HTR-8/SVneo (cell line): Measurements from ENCODE around the gene MTHFR.
A peak's percentile ranks its signal among the peaks of the same experiment; 100 is the strongest.

ENCODE experiments used
- DNase-seq: peaks from one replicate; pipeline ENCODE4 v3.0.0; 2011; ENCODE audit warnings: low spot score, mixed read lengths; ENCODE audit not compliant: insufficient read length
- FAIRE-seq: peaks from 2 replicates; lab custom pipeline; 2011; peaks lifted over from hg19 to GRCh38; lab: Jason Lieb, UNC

MTHFR gene

GRCh38 chr1:11805422-11806306 lies at the start of gene MTHFR, which contains the start of gene CLCN6:
Gene MTHFR, minus strand, starts transcription at chr1:11805964. Its CDS starts 2,848 bp downstream, at chr1:11803116.
Gene CLCN6, plus strand, starts transcription at chr1:11806191. Its CDS starts 72 bp downstream, at chr1:11806263.
- peak; percentile 99 for DNase-seq
- FAIRE-seq = peak; percentile 92

- DNase-seq = no peak
- no peak for FAIRE-seq
Observed at GRCh38 chr1:11855430-11855829, 49.7 kb upstream of the MTHFR start.

GRCh38 chr1:11854519-11854918 lies 48.8 kb upstream of the MTHFR start:
- FAIRE-seq = no peak

DNA sequence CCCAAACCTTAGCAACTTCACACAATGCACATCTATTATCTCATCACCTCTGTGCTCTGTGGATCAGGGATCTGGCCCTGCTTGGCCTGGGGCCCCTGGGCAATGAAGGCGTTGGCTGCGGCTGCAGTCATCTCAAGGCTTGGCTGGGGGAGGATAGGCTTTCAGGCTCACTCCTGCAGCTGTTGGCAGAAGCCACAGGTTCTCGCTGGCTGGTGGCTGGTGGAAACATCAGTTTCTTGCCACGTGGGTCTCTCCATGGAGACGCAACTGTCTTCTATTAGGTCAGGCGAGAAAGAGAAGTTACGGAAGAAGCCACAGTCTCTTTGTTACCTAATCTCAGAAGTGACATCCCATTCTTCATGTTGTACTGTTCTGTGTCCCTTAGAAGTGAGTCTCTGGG lies 45.4 kb upstream of the MTHFR start:
- FAIRE-seq = no peak
- no peak for DNase-seq

More at GRCh38 chr1:11854519-11854918, 48.8 kb upstream of the MTHFR start:
- no peak for DNase-seq

DNA sequence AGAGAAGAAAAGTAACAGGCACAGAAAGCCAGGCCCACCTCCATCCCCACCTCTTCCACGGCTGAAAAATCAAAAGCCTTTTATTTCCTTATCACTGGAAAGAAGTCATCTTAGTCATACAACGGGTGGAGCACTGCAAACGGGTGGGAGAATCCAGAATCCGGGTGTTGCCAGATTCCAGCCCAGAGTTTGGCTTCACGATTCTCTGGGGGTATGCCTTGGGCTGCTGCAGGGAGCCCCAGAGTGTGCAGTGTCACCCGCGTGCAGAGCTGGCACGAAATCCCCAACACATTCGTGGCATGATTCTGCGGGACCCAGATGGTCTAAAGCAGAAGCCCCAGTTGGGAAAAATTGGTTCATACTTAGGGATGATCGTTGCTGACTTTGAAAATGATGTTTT lies 44.4 kb upstream of the MTHFR start:
- FAIRE-seq (no peak), DNase-seq (no peak)

- DNase-seq = no peak
Observed at GRCh38 chr1:11848373-11848700, 42.6 kb upstream of the MTHFR start.

GRCh38 chr1:11847667-11848372 lies 42.1 kb upstream of the MTHFR start, which contains the start of gene NPPA:
Gene NPPA, minus strand, starts transcription at chr1:11847783. Its CDS starts 99 bp downstream, at chr1:11847684.
- FAIRE-seq (no peak), DNase-seq (no peak)

More at GRCh38 chr1:11848373-11848700, 42.6 kb upstream of the MTHFR start:
- no peak for FAIRE-seq

GRCh38 chr1:11845641-11846335 lies 40.0 kb upstream of the MTHFR start:
- DNase-seq (peak; percentile 27), FAIRE-seq (peak; percentile 20)

DNA sequence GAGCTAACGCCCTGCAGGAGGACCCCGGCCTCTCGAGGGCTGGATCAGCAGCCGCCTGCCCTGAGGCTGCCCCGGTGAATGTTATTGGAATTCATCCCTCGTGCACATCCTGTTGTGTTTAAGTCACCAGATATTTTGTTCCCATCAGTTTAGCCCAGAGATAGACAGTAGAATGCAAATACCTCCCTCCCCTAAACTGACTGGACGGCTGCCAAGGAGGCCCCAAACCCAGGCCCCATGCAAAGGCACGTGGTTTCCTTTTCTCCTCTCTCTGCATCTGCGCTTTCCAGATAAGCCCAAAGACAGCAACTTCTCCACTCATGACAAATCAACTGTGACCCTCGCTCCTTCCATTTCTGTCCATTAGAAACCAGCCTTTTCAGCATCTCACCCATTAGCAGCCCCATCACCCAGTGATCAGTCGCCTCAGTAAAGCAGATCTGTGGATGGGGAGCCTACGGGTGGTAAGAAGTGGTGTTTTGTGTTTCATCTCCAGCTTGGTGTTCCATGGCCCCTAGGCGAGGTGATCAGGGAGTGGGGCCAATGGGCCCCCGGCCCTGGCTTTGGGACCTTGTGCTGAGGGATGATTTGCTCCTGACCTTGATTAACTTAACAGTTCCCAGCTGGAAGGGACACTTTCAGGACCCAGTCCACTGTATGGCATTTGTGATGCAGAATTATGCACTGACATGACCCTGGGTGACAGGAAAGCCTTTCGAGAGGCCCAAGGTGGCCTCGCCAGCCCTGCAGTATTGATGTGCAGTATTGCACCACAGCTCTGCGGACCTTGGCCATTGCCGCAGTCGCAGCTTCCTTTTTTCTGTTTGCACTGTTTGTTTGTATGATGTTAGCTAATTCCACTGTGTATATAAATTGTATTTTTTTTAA lies 36.6 kb upstream of the MTHFR start:
- no peak for FAIRE-seq

DNA sequence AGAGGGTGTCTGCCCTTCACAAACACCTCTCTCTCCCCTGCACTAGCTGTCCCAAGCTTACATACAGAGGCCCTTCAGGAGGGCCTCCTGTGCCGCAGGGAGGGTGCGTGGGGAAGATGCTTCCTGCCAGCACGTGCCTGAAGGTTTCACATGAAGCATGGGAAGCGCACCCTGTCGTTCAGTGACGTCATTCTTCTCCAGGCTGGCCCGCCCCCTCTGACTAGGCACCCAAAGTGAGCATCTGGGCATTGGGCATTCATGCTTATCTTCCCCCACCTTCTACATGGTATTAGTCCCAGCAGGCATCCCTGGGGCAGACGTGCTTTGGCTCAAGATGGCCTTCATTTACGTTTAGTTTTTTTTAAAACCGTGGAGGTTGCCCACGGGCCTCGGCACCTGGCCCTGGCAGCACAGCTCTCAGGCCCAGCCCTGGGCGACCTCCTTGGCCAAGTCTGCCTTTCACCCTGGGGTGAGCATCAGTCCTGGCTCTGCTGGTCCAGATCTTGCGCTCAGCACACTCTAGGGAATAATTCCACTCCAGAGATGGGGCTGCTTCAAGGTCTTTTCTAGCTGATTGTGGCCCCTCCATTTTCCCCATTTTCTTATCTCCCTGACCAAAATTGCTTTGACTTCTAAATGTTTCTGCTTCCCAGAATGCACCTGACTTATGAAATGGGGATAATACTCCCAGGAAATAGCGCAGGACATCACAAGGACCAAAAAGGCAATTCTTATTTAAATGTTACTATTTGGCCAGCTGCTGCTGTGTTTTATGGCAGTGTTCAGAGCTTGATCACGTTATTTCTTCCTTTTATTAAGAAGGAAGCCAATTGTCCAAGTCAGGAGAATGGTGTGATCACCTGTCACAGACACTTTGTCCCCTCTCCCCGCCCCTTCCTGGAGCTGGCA lies 35.7 kb upstream of the MTHFR start:
- FAIRE-seq = no peak
- DNase-seq = no peak

More for the DNA sequence above, 36.6 kb upstream of the MTHFR start:
- DNase-seq = no peak

- FAIRE-seq = no peak
- no peak for DNase-seq
Observed at GRCh38 chr1:11839727-11840705, 34.3 kb upstream of the MTHFR start.

- DNase-seq (peak; percentile 86), FAIRE-seq (peak; percentile 20)
Observed at GRCh38 chr1:11838349-11839272, 32.8 kb upstream of the MTHFR start.

DNA sequence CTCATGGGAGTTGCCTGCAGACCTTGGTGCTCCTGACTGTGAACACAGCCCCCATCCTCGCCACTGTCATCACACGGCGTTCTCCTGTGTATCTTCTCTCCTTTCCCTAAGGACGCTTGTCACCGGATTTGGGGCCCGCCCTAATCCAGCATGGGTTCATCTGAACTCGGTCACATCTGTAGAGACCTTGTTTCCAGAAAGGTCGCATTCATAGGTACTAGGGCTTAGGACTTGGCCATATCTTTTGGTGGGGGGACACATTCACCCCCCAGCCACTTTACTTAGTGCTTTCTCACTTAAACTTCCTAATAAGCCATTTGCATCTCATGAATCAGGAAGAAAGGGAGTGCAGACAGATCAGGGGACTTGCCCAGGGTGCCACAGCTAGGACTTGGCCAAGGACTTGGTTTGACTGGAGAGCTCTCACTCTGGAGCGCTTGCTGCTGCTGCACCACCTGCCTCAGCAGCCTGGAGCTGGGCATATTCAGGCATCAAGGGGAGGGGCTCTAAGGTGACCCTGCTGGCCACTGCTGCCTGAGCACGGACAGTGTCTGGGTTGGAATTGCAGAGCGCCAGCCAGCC lies 32.1 kb upstream of the MTHFR start:
- FAIRE-seq = no peak
- DNase-seq = no peak

DNA sequence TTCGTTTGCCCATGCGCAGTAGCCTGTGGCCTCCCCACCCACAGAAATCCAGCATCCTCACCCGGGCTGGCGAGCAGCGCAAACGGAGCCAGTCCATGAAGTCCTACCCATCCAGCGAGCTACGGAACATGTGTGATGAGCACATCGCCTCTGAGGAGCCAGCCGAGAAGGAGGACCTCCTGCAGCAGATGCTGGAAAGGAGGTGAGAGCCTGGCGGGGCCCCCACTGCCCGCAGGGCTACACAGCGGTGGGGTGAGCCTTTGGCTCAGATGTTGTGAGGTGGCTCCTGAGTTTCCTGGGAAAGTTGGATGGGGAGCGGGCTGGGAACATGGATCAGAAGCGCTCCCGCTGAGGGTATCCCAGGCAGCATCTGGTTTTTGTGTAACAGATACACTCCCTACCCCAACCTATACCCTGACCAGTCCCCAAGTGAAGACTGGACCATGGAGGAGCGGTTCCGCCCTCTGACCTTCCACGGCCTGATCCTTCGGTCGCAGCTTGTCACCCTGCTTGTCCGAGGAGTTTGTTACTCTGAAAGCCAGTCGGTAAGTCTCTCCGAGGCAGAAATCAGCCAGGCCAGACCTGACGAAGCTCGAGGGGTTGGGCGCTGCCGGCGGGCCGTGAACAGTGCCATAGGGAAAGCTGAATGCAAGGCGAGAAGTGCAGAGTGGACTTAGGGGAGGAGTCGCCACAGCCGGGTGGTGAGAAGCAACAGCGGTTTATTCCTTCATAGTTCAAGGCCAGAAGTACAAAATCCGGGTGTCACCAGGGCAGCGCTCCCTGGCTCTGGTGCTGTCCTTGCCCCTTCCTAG lies 31.4 kb upstream of the MTHFR start:
- FAIRE-seq (no peak), DNase-seq (no peak)
